HepG2 (cell line): ENCODE measurements around the gene PLCB4.

Experiments used
- AHR ChIP-seq: IDR thresholded peaks from 2 replicates; pipeline ENCODE4 v1.6.1; 2018; ENCODE audit warnings: missing genetic modification reagents, missing compliant biosample characterization
- CHCHD3 ChIP-seq: sonication (generic); formaldehyde crosslinking; IDR thresholded peaks from 2 replicates; pipeline ENCODE4 v1.8.0; 2022; ENCODE audit warnings: mild to moderate bottlenecking, missing genetic modification reagents, moderate library complexity
- FOXA1 ChIP-seq, 2 experiments: fragments of 450-650 bp in 1 of 2; sonication (generic) in 1 of 2; formaldehyde crosslinking in 1 of 2; IDR thresholded peaks; 2 replicates each; pipeline versions ENCODE4 v1.4.0 to v1.6.1; 2016 to 2020; ENCODE audit warnings: missing genetic modification reagents in 1 of 2
- HDAC2 ChIP-seq: sonication (generic); formaldehyde crosslinking; IDR thresholded peaks from 2 replicates; pipeline ENCODE4 v1.4.0; 2020; ENCODE audit warnings: missing genetic modification reagents
- MYNN ChIP-seq: sonication (generic); formaldehyde crosslinking; IDR thresholded peaks from 2 replicates; pipeline ENCODE4 v1.4.0; 2020; ENCODE audit warnings: mild to moderate bottlenecking, low read depth, missing genetic modification reagents
- RORA ChIP-seq: sonication (generic); formaldehyde crosslinking; IDR thresholded peaks from 2 replicates; pipeline ENCODE4 v1.5.0; 2020; ENCODE audit warnings: mild to moderate bottlenecking, missing genetic modification reagents, moderate library complexity
- SYNCRIP ChIP-seq: fragments of 200-400 bp; formaldehyde crosslinking; IDR thresholded peaks from 2 replicates; pipeline ENCODE4 v1.6.1; 2018; ENCODE audit warnings: mild to moderate bottlenecking, low read depth, low read length; ENCODE audit not compliant: insufficient read depth
- TCF7L2 ChIP-seq: IDR thresholded peaks from 2 replicates; pipeline ENCODE4 v1.6.1; 2011; ENCODE audit warnings: mild to moderate bottlenecking, low read depth, low read length, moderate library complexity
- TF ChIP-seq, protein P1 (sequence below): sonication (generic); formaldehyde crosslinking; IDR thresholded peaks from 2 replicates; pipeline ENCODE4 v1.5.0; 2020; ENCODE audit warnings: mild to moderate bottlenecking, missing genetic modification reagents, moderate library complexity

DNA sequence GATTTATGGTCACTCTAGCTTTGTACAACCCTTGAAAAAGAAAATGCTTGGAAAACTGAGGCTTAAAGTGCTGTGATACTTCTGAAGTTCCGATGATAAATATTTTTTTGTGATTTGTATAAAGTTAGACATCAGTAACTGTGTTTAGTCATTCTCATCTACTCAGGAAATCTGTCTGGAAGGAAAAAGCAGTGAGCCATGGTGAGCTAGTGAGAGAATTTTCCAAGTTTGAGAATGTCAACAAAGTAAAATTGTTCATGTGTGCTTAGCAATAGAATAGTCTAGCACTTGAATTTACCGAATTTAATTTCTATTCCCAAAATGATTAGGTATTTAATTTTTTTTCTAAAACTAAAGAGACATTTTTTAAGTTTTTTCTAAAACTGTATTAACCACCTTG lies 41.3 kb upstream of the PLCB4 start:
- TF ChIP-seq MYNN (CRISPR knock-in tag) (no peak), HDAC2 (no peak), FOXA1 (IDR thresholded peaks at IDR 0.05) (no peak), FOXA1 (CRISPR knock-in tag; IDR thresholded peaks at IDR 0.05) (no peak), TCF7L2 (no peak), SYNCRIP (no peak), RORA (CRISPR knock-in tag) (no peak), CHCHD3 (CRISPR knock-in tag) (no peak), AHR (CRISPR knock-in tag) (no peak)
- TF ChIP-seq, protein P1, sequence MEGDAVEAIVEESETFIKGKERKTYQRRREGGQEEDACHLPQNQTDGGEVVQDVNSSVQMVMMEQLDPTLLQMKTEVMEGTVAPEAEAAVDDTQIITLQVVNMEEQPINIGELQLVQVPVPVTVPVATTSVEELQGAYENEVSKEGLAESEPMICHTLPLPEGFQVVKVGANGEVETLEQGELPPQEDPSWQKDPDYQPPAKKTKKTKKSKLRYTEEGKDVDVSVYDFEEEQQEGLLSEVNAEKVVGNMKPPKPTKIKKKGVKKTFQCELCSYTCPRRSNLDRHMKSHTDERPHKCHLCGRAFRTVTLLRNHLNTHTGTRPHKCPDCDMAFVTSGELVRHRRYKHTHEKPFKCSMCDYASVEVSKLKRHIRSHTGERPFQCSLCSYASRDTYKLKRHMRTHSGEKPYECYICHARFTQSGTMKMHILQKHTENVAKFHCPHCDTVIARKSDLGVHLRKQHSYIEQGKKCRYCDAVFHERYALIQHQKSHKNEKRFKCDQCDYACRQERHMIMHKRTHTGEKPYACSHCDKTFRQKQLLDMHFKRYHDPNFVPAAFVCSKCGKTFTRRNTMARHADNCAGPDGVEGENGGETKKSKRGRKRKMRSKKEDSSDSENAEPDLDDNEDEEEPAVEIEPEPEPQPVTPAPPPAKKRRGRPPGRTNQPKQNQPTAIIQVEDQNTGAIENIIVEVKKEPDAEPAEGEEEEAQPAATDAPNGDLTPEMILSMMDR (CRISPR knock-in tag) = no peak
